Liver (tissue), 9 donors: ENCODE results near the gene OR1S2. TPM values are rescaled to one million over a fixed set of nuclear protein-coding genes. Genes with fewer than 3 reads are reported as not detected.

Experiments
- DNase-seq: peaks from one replicate; pipeline ENCODE4 v3.0.0-alpha.2; 2017; ENCODE audit warnings: low spot score
- H3K27ac ChIP-seq, 2 donors: one replicate each; pipeline ENCODE4 v1.7.0; 2013; ENCODE audit warnings: inconsistent platforms in 2 of 2, low read length in 2 of 2, control low read depth in 1 of 2, low read depth in 1 of 2, mild to moderate bottlenecking in 1 of 2
- H3K27me3 ChIP-seq, 4 donors: one replicate each; pipeline versions ENCODE4 v1.6.1 to v1.7.0; 2013; ENCODE audit warnings: low read length in 3 of 4, inconsistent platforms in 1 of 4, mild to moderate bottlenecking in 1 of 4, moderate library complexity in 1 of 4; ENCODE audit not compliant: control insufficient read depth in 4 of 4, insufficient read depth in 4 of 4
- H3K36me3 ChIP-seq, 4 donors: one replicate each; pipeline versions ENCODE4 v1.6.1 to v1.7.0; 2013; ENCODE audit warnings: low read length in 3 of 4, mild to moderate bottlenecking in 3 of 4, low read depth in 1 of 4, moderate library complexity in 1 of 4; ENCODE audit not compliant: control insufficient read depth in 4 of 4, insufficient read depth in 3 of 4
- H3K4me1 ChIP-seq, 4 donors: one replicate each; pipeline versions ENCODE4 v1.6.1 to v1.7.0; 2013; ENCODE audit warnings: low read length in 3 of 4, mild to moderate bottlenecking in 3 of 4, moderate library complexity in 1 of 4; ENCODE audit not compliant: control insufficient read depth in 4 of 4, insufficient read depth in 4 of 4
- H3K4me3 ChIP-seq, 3 donors: one replicate each; pipeline versions ENCODE4 v1.6.1 to v1.7.0; 2013; ENCODE audit warnings: low read length in 3 of 3, control low read depth in 1 of 3, low read depth in 1 of 3, mild to moderate bottlenecking in 1 of 3
- H3K9ac ChIP-seq, 2 donors: one replicate each; pipeline ENCODE4 v1.7.0; 2013; ENCODE audit warnings: low read length in 2 of 2, mild to moderate bottlenecking in 2 of 2, moderate library complexity in 2 of 2, control low read depth in 1 of 2, low read depth in 1 of 2
- H3K9me3 ChIP-seq, 4 donors: one replicate each; pipeline versions ENCODE4 v1.6.1 to v1.7.0; 2013; ENCODE audit warnings: low read length in 3 of 4; ENCODE audit not compliant: control insufficient read depth in 4 of 4
- EGR1 ChIP-seq, 2 donors: IDR thresholded peaks; 2 replicates each; pipeline ENCODE4 v1.6.1; 2016 to 2018; ENCODE audit warnings: antibody characterized with exemption in 2 of 2, low read depth in 2 of 2
- FOXA1 ChIP-seq: IDR thresholded peaks from 2 replicates; pipeline ENCODE4 v1.6.1; 2016; ENCODE audit warnings: antibody characterized with exemption
- FOXA2 ChIP-seq: IDR thresholded peaks from 2 replicates; pipeline ENCODE4 v1.6.1; 2016; ENCODE audit warnings: antibody characterized with exemption
- GABPA ChIP-seq, 2 donors: IDR thresholded peaks in 1 of 2; conservative IDR thresholded peaks in 1 of 2; 2 replicates each; pipeline ENCODE4 v1.6.1; 2016; ENCODE audit warnings: antibody characterized with exemption in 2 of 2, mild to moderate bottlenecking in 1 of 2, moderate library complexity in 1 of 2
- HNF4A ChIP-seq, 2 donors: conservative IDR thresholded peaks; 2 replicates each; pipeline ENCODE4 v1.6.1; 2016; ENCODE audit warnings: antibody characterized with exemption in 2 of 2, mild to moderate bottlenecking in 2 of 2
- JUND ChIP-seq, 2 donors: IDR thresholded peaks; 2 replicates each; pipeline ENCODE4 v1.6.1; 2016; ENCODE audit warnings: antibody characterized with exemption in 2 of 2
- MAX ChIP-seq: IDR thresholded peaks from 2 replicates; pipeline ENCODE4 v1.6.1; 2016; ENCODE audit warnings: antibody characterized with exemption
- NR2F2 ChIP-seq: IDR thresholded peaks from 2 replicates; pipeline ENCODE4 v1.6.1; 2016; ENCODE audit warnings: antibody characterized with exemption
- RAD21 ChIP-seq, 2 donors: IDR thresholded peaks; 2 replicates each; pipeline ENCODE4 v1.6.1; 2016; ENCODE audit warnings: antibody characterized with exemption in 2 of 2, mild to moderate bottlenecking in 2 of 2
- RXRA ChIP-seq, 2 donors: IDR thresholded peaks; 2 replicates each; pipeline ENCODE4 v1.6.1; 2017 to 2018; ENCODE audit warnings: antibody characterized with exemption in 2 of 2, mild to moderate bottlenecking in 1 of 2
- SP1 ChIP-seq: IDR thresholded peaks from 2 replicates; pipeline ENCODE4 v1.6.1; 2018; ENCODE audit warnings: antibody characterized with exemption, mild to moderate bottlenecking
- TAF1 ChIP-seq: conservative IDR thresholded peaks from 2 replicates; pipeline ENCODE4 v1.6.1; 2016; ENCODE audit warnings: antibody characterized with exemption, mild to moderate bottlenecking
- YY1 ChIP-seq: IDR thresholded peaks from 2 replicates; pipeline ENCODE4 v1.6.1; 2016; ENCODE audit warnings: antibody characterized with exemption, mild to moderate bottlenecking
- WGBS: extraction: QIAGEN DNeasy Blood & Tissue Kit; methylation state at CpG from one replicate; pipeline ENCODE4 v1.1.7; 2013; 5-methylcytosine and 5-hydroxymethylcytosine counted together
- polyA plus RNA-seq, 2 donors: library from polyadenylated mRNA; stranded (reverse) in 1 of 2; unstranded in 1 of 2; fragments of 200-250 nt in 1 of 2; fragments of >200 nt in 1 of 2; fragmentation: Nextera tagmentation in 1 of 2; extraction: Ambion mirVana in 1 of 2; gene quantifications; one replicate each; pipeline versions ENCODE4 v1.2.1 to v1.2.3, GENCODE V29; 2013 to 2015
- total RNA-seq, 2 donors: library from RNA; depleted of rRNA; stranded (reverse); fragments of >200 nt; gene quantifications; one replicate each; pipeline ENCODE4 v1.2.3, GENCODE V29; 2014
- TF ChIP-seq, protein P1 (sequence below): IDR thresholded peaks from 2 replicates; pipeline ENCODE4 v1.6.1; 2016; ENCODE audit warnings: antibody characterized with exemption
- TF ChIP-seq, protein P2 (sequence below): fragments of 150-350 bp; IDR thresholded peaks from 2 replicates; pipeline ENCODE4 v1.5.1; 2017; ENCODE audit warnings: improper control_type of control experiment, low read depth, low read length; ENCODE audit not compliant: missing input control
- TF ChIP-seq, protein P3 (sequence below): IDR thresholded peaks from 2 replicates; pipeline ENCODE4 v1.6.1; 2016; ENCODE audit warnings: antibody characterized with exemption
- TF ChIP-seq, protein P4 (sequence below): IDR thresholded peaks from 2 replicates; pipeline ENCODE4 v1.6.1; 2016; ENCODE audit warnings: antibody characterized with exemption, mild to moderate bottlenecking
- donor health status: healthy.
- donor health status: healthy.
- donor health status: healthy.
- donor health status: healthy.
- donor health status: healthy.

Gene OR1S2
- total and polyA plus RNA-seq, 4 donors = not detected

DNA sequence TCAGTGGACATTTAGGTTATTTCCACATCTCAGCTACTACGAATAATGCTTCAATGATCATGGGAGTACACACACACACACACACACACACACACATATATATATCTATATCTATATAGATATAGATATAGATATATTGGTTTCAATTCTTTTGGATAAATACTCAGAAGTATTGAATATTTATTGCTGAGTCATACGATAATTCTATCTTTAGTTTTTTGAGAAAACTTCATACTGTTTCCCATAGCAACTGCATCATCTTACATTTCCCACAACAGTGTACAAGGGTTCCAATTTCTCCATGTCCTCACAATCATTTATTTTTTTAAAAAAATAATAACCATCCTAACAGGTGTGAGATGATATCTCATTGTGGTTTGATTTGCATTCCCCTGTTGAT, 8.0 kb downstream of the OR1S2 start:
- TF ChIP-seq HNF4A (conservative IDR thresholded peaks at IDR 0.05) (no peak), SP1 (no peak), RXRA (IDR thresholded peaks at IDR 0.05) (no peak), JUND (IDR thresholded peaks at IDR 0.05) (no peak), YY1 (no peak), FOXA2 (no peak), EGR1 (IDR thresholded peaks at IDR 0.05; ENCODE audit: low read depth in 2 of 2) (no peak), NR2F2 (no peak), RAD21 (IDR thresholded peaks at IDR 0.05) (no peak), GABPA (IDR thresholded peaks at IDR 0.05 in 1 of 2, conservative IDR thresholded peaks at IDR 0.05 in 1 of 2) (no peak)
- TF ChIP-seq, protein P1, sequence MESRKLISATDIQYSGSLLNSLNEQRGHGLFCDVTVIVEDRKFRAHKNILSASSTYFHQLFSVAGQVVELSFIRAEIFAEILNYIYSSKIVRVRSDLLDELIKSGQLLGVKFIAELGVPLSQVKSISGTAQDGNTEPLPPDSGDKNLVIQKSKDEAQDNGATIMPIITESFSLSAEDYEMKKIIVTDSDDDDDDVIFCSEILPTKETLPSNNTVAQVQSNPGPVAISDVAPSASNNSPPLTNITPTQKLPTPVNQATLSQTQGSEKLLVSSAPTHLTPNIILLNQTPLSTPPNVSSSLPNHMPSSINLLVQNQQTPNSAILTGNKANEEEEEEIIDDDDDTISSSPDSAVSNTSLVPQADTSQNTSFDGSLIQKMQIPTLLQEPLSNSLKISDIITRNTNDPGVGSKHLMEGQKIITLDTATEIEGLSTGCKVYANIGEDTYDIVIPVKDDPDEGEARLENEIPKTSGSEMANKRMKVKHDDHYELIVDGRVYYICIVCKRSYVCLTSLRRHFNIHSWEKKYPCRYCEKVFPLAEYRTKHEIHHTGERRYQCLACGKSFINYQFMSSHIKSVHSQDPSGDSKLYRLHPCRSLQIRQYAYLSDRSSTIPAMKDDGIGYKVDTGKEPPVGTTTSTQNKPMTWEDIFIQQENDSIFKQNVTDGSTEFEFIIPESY = no peak
- no peak overlapping the region for H3K27ac ChIP-seq
- no peaks in the 10 kb centered on the region for H3K4me1 ChIP-seq
- H3K9ac ChIP-seq = no peak overlapping the region
- H3K9me3 ChIP-seq = peaks cover 0 to 9% (median under 1%) of the 10 kb centered on the region in 4 donors
- DNase-seq = no peak
- no peaks in the 10 kb centered on the region for H3K36me3 ChIP-seq
- WGBS = 75% methylated on average over 2 of the region's 2 CpGs
- H3K27me3 ChIP-seq = no peaks in the 10 kb centered on the region
- H3K4me3 ChIP-seq = no peak overlapping the region

DNA sequence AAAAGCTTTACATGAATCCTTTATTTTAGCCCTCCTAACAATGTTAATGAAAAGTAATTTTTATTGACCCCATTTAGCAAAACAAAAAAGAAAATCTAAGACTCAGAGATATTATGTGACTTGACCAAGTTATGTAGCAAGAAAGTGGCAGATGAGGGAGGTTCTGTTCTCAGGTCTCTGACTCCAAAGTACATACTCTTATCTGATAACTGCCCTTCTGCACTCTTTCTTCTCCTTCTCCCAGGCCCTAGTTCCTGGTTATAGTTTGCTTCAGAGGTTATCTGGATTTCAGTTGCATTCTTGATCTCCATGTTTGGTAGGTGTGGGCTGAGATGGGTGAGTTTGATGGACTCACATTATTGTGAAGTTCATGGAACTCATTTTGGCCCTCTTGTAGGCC, 10.6 kb downstream of the OR1S2 start:
- H3K27ac ChIP-seq = no peak overlapping the region
- no peak for TF ChIP-seq HNF4A (conservative IDR thresholded peaks at IDR 0.05)
- TF ChIP-seq, protein P1 = no peak
- TF ChIP-seq TAF1 = no peak
- TF ChIP-seq, protein P2, sequence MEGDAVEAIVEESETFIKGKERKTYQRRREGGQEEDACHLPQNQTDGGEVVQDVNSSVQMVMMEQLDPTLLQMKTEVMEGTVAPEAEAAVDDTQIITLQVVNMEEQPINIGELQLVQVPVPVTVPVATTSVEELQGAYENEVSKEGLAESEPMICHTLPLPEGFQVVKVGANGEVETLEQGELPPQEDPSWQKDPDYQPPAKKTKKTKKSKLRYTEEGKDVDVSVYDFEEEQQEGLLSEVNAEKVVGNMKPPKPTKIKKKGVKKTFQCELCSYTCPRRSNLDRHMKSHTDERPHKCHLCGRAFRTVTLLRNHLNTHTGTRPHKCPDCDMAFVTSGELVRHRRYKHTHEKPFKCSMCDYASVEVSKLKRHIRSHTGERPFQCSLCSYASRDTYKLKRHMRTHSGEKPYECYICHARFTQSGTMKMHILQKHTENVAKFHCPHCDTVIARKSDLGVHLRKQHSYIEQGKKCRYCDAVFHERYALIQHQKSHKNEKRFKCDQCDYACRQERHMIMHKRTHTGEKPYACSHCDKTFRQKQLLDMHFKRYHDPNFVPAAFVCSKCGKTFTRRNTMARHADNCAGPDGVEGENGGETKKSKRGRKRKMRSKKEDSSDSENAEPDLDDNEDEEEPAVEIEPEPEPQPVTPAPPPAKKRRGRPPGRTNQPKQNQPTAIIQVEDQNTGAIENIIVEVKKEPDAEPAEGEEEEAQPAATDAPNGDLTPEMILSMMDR = no peak
- TF ChIP-seq RXRA (IDR thresholded peaks at IDR 0.05) = no peak
- TF ChIP-seq, protein P3, sequence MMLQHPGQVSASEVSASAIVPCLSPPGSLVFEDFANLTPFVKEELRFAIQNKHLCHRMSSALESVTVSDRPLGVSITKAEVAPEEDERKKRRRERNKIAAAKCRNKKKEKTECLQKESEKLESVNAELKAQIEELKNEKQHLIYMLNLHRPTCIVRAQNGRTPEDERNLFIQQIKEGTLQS = no peak
- TF ChIP-seq, protein P4, sequence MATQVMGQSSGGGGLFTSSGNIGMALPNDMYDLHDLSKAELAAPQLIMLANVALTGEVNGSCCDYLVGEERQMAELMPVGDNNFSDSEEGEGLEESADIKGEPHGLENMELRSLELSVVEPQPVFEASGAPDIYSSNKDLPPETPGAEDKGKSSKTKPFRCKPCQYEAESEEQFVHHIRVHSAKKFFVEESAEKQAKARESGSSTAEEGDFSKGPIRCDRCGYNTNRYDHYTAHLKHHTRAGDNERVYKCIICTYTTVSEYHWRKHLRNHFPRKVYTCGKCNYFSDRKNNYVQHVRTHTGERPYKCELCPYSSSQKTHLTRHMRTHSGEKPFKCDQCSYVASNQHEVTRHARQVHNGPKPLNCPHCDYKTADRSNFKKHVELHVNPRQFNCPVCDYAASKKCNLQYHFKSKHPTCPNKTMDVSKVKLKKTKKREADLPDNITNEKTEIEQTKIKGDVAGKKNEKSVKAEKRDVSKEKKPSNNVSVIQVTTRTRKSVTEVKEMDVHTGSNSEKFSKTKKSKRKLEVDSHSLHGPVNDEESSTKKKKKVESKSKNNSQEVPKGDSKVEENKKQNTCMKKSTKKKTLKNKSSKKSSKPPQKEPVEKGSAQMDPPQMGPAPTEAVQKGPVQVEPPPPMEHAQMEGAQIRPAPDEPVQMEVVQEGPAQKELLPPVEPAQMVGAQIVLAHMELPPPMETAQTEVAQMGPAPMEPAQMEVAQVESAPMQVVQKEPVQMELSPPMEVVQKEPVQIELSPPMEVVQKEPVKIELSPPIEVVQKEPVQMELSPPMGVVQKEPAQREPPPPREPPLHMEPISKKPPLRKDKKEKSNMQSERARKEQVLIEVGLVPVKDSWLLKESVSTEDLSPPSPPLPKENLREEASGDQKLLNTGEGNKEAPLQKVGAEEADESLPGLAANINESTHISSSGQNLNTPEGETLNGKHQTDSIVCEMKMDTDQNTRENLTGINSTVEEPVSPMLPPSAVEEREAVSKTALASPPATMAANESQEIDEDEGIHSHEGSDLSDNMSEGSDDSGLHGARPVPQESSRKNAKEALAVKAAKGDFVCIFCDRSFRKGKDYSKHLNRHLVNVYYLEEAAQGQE = no peak
- TF ChIP-seq YY1 = no peak
- no peak for TF ChIP-seq GABPA (IDR thresholded peaks at IDR 0.05 in 1 of 2, conservative IDR thresholded peaks at IDR 0.05 in 1 of 2)
- TF ChIP-seq MAX = no peak
- TF ChIP-seq EGR1 (IDR thresholded peaks at IDR 0.05; ENCODE audit: low read depth in 2 of 2) = no peak
- TF ChIP-seq NR2F2 = no peak
- TF ChIP-seq FOXA2 = no peak
- no peak for TF ChIP-seq SP1
- no peak for TF ChIP-seq RAD21 (IDR thresholded peaks at IDR 0.05)
- TF ChIP-seq JUND (IDR thresholded peaks at IDR 0.05) = no peak
- TF ChIP-seq FOXA1 = no peak
- no peaks in the 10 kb centered on the region for H3K27me3 ChIP-seq
- no peaks in the 10 kb centered on the region for H3K4me1 ChIP-seq
- no peak for DNase-seq
- H3K4me3 ChIP-seq = no peak overlapping the region
- peaks cover 0 to 5% (median under 1%) of the 10 kb centered on the region in 4 donors for H3K9me3 ChIP-seq
- no peaks in the 10 kb centered on the region for H3K36me3 ChIP-seq
- no peak overlapping the region for H3K9ac ChIP-seq
